Lower lobe of right lung (tissue), 2 donors: ENCODE measurements around the gene CPEB1. TPM values are rescaled to one million over a fixed set of nuclear protein-coding genes. Genes with fewer than 3 reads are reported as not detected.
"Not testable (repeated sequence)": the region's sequence is repeated elsewhere in the genome, so short reads cannot be mapped to it uniquely, and the experiment has no call there.

Source experiments
- ATAC-seq, 2 donors: fragments of 200-7000 bp; cut with Tn5 transposase; one replicate each; pipeline ENCODE4 v1.9.1; 2020 to 2022; ENCODE audit warnings: mild to moderate bottlenecking in 2 of 2, moderate library complexity in 2 of 2
- DNase-seq: peaks from one replicate; pipeline ENCODE4 v3.0.0-alpha.2; 2020
- H3K27ac ChIP-seq: fragments of 200-600 bp; one replicate; pipeline ENCODE4 v1.8.0; 2022
- H3K27me3 ChIP-seq: fragments of 200-600 bp; one replicate; pipeline ENCODE4 v1.8.0; 2022; ENCODE audit warnings: low read depth
- H3K36me3 ChIP-seq: fragments of 200-600 bp; one replicate; pipeline ENCODE4 v1.8.0; 2022; ENCODE audit warnings: mild to moderate bottlenecking
- H3K4me1 ChIP-seq: fragments of 200-600 bp; one replicate; pipeline ENCODE4 v1.8.0; 2022
- H3K4me3 ChIP-seq: fragments of 200-600 bp; one replicate; pipeline ENCODE4 v1.8.0; 2022; ENCODE audit warnings: mild to moderate bottlenecking
- H3K9me3 ChIP-seq: fragments of 200-600 bp; one replicate; pipeline ENCODE4 v1.8.0; 2022
- CTCF ChIP-seq: fragments of 200-600 bp; IDR thresholded peaks from one replicate; pipeline ENCODE4 v1.8.0; 2022; ENCODE audit warnings: antibody characterized with exemption, mild to moderate bottlenecking
- intact Hi-C: fragments of 100-400 bp; cut with DNase I; formaldehyde crosslinking; loops from one replicate; pipeline ENCODE4 v1.11.0; 2022
- total RNA-seq: library from RNA; stranded (reverse); fragmentation: NEBNext Ultra II Directional; extraction: Animal tissue kit (Norgen Biotek cat#: 25700); gene quantifications from one replicate; pipeline ENCODE4 v1.2.1, GENCODE V29; 2021
- donor health status: DM: no; HTN: yes; CAD: no; lungs with severe emphysema.

CPEB1 gene
- total RNA-seq, 1 donor from 2014 or later: 2.7 TPM

GRCh38 chr15:82536409-82537350, 110.5 kb downstream of the CPEB1 start:
- ATAC-seq (no peak), DNase-seq (no peak)
- H3K9me3 ChIP-seq: no peaks in the 10 kb centered on the region
- H3K4me1 ChIP-seq: peaks cover 26% of the 10 kb centered on the region
- intact Hi-C loops: no loop called here
- no peak overlapping the region for H3K27ac ChIP-seq
- no peak overlapping the region for H3K4me3 ChIP-seq
- peaks cover 61% of the 10 kb centered on the region for H3K36me3 ChIP-seq
- no peaks in the 10 kb centered on the region for H3K27me3 ChIP-seq
- TF ChIP-seq CTCF: no peak

GRCh38 chr15:82535566-82536408, 111.4 kb downstream of the CPEB1 start:
- Histone ChIP-seq H3K4me1 (peaks cover 21% of the 10 kb centered on the region), H3K4me3 (no peak overlapping the region), H3K36me3 (peaks cover 61% of the 10 kb centered on the region), H3K9me3 (no peaks in the 10 kb centered on the region), H3K27me3 (no peaks in the 10 kb centered on the region), H3K27ac (no peak overlapping the region)
- ATAC-seq (no peak), DNase-seq (no peak)
- TF ChIP-seq CTCF: no peak
- intact Hi-C loops: no loop called here

GRCh38 chr15:82535151-82535550, 112.0 kb downstream of the CPEB1 start:
- ATAC-seq, intact Hi-C loops, H3K9me3 ChIP-seq, H3K27ac ChIP-seq, H3K4me3 ChIP-seq, H3K27me3 ChIP-seq, DNase-seq: not testable (repeated sequence)
- H3K36me3 ChIP-seq: peaks cover 61% of the 10 kb centered on the region
- peaks cover 21% of the 10 kb centered on the region for H3K4me1 ChIP-seq

- DNase-seq, intact Hi-C loops, H3K4me3 ChIP-seq, ATAC-seq, H3K27me3 ChIP-seq, H3K27ac ChIP-seq, H3K9me3 ChIP-seq: not testable (repeated sequence)
- peaks cover 19% of the 10 kb centered on the region for H3K4me1 ChIP-seq
- peaks cover 61% of the 10 kb centered on the region for H3K36me3 ChIP-seq
Observed at GRCh38 chr15:82534457-82534861, 112.7 kb downstream of the CPEB1 start.

- ATAC-seq (no peak), DNase-seq (no peak)
- H3K9me3 ChIP-seq: no peaks in the 10 kb centered on the region
- no peak for TF ChIP-seq CTCF
- H3K36me3 ChIP-seq: peaks cover 59% of the 10 kb centered on the region
- intact Hi-C loops: no loop called here
- H3K4me3 ChIP-seq: no peak overlapping the region
- peaks cover 12% of the 10 kb centered on the region for H3K4me1 ChIP-seq
- H3K27me3 ChIP-seq: no peaks in the 10 kb centered on the region
- no peak overlapping the region for H3K27ac ChIP-seq
Observed at GRCh38 chr15:82533801-82534200, 113.4 kb downstream of the CPEB1 start.

- DNase-seq (no peak), ATAC-seq (no peak)
- peaks cover 51% of the 10 kb centered on the region for H3K36me3 ChIP-seq
- intact Hi-C loops: no loop called here
- no peak overlapping the region for H3K27ac ChIP-seq
- no peak for TF ChIP-seq CTCF
- no peak overlapping the region for H3K4me3 ChIP-seq
- no peaks in the 10 kb centered on the region for H3K27me3 ChIP-seq
- H3K9me3 ChIP-seq: no peaks in the 10 kb centered on the region
- peaks cover 5% of the 10 kb centered on the region for H3K4me1 ChIP-seq
Observed at GRCh38 chr15:82532991-82533481, 114.1 kb downstream of the CPEB1 start.
